ENCODE measurements around the gene RELB.

GRCh38 chr19:45070214-45070613 is 69.0 kb downstream of the RELB start:
- TF ChIP-seq CTCF (conservative IDR thresholded peaks at IDR 0.05; ENCODE audit: low read depth, low read length) (no peak), EZH2 (IDR thresholded peaks at IDR 0.05; ENCODE audit: borderline replicate concordance, low read depth, low read length, poor library complexity, severe bottlenecking) (no peak)

Data from A673 (cell line).